ENCODE data around the gene PEAK1.

GRCh38 chr15:77201665-77202064 is 218.2 kb downstream of the PEAK1 start:
- TF ChIP-seq CTCF (IDR thresholded peaks at IDR 0.05; ENCODE audit: insufficient read depth, low read length) (no peak), GABPA (IDR thresholded peaks at IDR 0.05; ENCODE audit: low read depth) (no peak)
- TF ChIP-seq, protein P1, sequence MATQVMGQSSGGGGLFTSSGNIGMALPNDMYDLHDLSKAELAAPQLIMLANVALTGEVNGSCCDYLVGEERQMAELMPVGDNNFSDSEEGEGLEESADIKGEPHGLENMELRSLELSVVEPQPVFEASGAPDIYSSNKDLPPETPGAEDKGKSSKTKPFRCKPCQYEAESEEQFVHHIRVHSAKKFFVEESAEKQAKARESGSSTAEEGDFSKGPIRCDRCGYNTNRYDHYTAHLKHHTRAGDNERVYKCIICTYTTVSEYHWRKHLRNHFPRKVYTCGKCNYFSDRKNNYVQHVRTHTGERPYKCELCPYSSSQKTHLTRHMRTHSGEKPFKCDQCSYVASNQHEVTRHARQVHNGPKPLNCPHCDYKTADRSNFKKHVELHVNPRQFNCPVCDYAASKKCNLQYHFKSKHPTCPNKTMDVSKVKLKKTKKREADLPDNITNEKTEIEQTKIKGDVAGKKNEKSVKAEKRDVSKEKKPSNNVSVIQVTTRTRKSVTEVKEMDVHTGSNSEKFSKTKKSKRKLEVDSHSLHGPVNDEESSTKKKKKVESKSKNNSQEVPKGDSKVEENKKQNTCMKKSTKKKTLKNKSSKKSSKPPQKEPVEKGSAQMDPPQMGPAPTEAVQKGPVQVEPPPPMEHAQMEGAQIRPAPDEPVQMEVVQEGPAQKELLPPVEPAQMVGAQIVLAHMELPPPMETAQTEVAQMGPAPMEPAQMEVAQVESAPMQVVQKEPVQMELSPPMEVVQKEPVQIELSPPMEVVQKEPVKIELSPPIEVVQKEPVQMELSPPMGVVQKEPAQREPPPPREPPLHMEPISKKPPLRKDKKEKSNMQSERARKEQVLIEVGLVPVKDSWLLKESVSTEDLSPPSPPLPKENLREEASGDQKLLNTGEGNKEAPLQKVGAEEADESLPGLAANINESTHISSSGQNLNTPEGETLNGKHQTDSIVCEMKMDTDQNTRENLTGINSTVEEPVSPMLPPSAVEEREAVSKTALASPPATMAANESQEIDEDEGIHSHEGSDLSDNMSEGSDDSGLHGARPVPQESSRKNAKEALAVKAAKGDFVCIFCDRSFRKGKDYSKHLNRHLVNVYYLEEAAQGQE (IDR thresholded peaks at IDR 0.05; ENCODE audit: insufficient replicate concordance, low read depth) = no peak
